KBM-7 (cell line): ENCODE results near the gene UNC13C.
"Not testable (repeated sequence)": the region's sequence is repeated elsewhere in the genome, so short reads cannot be mapped to it uniquely, and the experiment has no call there.

Experiments
- DNase-seq: peaks from one replicate; pipeline ENCODE4 v3.0.0-alpha.2; 2015
- in situ Hi-C: fragments of 300-500 bp; cut with MboI; formaldehyde crosslinking; loops from 2 replicates; pipeline ENCODE4 v1.14.3; 2020; ENCODE audit warnings: low sequenced_read_pairs, low pct_unique_long_range_greater_than_20kb, mixed read lengths

UNC13C gene

GRCh38 chr15:54364961-54365360 is 386.7 kb downstream of the UNC13C start:
- no peak for DNase-seq
- in situ Hi-C loops: no loop called here

DNA sequence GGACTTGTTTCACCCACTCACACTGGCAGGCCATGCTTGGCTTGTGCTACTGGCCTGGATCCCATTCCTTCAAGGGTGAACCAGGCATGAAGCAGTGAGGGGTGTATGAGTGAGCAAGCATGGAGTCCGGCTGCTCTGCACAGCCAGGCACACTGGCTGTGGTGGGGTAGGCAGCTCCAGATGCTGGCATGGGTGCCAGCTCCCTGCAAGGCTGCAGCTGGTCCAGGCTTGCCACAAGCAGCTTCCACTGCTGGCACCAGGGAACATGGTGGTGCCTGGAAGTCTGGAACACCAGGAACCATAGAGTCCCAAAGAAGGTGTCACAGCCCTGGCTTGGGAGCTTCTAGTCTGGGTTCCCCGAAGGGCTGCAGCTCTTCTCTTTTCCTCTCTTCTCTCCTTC is 395.1 kb downstream of the UNC13C start:
- in situ Hi-C loops: no loop called here
- no peak for DNase-seq

- DNase-seq: no peak
- in situ Hi-C loops: no loop called here
Measured at GRCh38 chr15:54374184-54374952, 396.1 kb downstream of the UNC13C start.

DNA sequence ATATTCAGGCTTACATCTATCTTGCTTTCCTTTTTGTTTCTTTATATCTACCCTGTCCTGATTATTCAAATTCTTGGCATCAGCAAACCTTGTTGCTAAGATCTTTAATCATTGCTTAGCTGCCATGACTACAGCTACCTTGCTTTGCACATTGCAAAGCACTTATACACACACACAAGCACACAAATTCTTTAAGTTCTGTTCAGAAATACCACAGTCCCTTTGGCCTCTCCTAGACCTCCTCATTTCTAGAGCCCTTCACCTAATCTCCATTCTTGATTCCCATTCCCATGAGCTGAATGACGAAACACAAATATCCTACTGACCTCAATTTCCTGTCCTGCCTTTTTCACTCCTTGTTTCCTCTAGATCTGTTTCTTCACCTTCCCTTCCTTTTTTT is 409.6 kb downstream of the UNC13C start:
- DNase-seq: no peak
- in situ Hi-C loops: no loop called here

DNA sequence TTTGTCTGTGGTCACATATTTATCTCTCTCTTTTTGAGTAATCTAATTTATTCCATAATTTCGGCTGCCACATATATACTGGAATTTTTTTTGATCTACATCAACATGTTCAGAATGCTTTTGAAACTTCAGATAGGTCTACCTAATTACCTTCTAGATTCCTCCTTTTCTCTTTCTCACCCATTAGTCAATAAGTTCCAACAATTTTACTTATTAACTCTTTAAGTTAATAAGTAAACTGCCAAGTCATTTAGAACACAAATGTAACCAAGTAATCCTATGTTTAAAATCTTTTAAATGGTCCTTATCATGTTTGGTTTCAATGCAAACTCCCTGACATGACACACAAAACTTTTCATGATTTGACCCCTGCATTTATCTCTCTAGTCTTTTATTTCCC is 410.5 kb downstream of the UNC13C start:
- in situ Hi-C loops: no loop called here
- no peak for DNase-seq

GRCh38 chr15:54410481-54410880 is 432.2 kb downstream of the UNC13C start:
- no peak for DNase-seq
- in situ Hi-C loops: no loop called here

- in situ Hi-C loops: no loop called here
- no peak for DNase-seq
Measured at GRCh38 chr15:54424171-54424570, 445.9 kb downstream of the UNC13C start.

DNA sequence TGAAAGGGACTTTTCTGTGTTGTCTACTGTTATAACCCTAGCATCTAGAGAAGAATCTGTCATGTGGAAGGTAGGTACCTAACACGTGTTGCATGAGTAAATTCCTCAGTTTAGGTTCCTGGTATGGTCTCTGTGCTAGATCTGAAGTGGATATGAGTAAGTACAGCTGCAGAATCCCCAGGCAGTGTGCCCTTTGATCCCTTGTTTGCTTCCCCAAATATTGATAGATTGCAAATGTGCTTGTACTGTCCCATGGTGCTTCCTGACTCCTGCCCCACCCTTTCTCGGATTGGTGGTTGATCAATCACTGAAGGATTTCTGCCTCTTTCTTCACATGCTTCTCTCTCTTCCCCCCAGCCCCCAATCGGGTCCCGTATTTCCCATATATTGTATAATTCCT is 450.4 kb downstream of the UNC13C start:
- in situ Hi-C loops: no loop called here
- no peak for DNase-seq

GRCh38 chr15:54450288-54450687 is 472.0 kb downstream of the UNC13C start:
- DNase-seq, in situ Hi-C loops: not testable (repeated sequence)

DNA sequence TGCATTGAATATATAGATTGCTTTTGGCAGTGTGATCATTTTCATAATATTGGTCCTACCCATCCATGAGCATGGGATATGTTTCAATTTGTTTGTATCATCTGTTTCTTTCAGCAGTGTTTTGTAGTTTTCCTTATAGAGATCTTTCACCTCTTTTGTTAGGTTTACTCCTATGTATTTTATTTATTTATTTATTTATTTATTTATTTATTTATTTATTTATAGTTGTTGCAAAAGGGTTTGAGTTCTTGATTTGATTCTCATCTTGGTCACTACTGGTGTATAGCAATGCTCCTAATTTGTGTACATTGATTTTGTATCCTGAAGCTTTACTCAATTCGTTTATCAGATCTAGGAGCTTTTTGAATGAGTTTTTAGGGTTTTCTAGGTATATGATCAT is 478.2 kb downstream of the UNC13C start:
- in situ Hi-C loops: no loop called here
- no peak for DNase-seq

DNA sequence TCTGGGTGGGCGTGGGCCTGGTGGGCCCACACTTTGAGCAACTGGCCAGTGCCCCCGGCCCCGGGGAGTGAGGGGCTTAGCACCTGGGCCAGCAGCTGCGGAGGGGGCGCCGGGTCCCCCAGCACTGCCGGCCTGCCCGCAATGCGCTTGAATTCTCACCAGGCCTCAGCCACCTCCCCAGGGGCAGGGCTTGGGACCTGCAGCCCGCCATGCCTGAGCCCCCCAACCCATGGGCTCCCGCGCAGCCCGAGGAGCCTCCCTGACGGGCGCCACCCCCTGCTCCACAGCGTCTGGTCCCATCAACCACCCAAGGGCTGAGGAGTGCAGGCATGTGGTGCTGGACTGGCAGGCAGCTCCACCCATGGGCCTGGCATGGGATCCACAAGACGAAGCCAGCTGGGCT is 484.3 kb downstream of the UNC13C start:
- in situ Hi-C loops: no loop called here
- DNase-seq: no peak

- in situ Hi-C loops: no loop called here
- DNase-seq: no peak
Measured at GRCh38 chr15:54481819-54482218, 503.6 kb downstream of the UNC13C start.

DNA sequence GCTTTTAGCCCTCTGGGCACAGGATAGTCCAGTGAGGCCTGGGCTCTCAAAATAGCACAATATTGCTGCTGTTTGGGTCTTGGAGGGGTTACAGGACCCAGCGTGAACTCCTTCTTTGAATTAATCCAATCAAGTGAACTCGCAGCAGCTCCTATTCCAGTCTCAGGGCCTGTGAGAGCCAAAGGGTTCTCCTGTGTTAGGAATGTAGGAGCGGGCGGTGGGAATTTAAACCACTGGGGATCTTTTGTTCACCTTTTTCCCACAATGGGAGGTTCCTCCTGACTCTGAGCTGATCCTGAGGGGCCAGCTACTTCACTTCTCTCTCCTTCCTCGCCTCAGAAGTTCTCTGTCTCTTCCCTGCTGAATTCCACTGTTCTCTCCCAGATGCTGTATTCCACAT is 504.0 kb downstream of the UNC13C start:
- in situ Hi-C loops: no loop called here
- DNase-seq: no peak

GRCh38 chr15:54500330-54500729 is 522.1 kb downstream of the UNC13C start:
- DNase-seq: no peak
- in situ Hi-C loops: no loop called here

DNA sequence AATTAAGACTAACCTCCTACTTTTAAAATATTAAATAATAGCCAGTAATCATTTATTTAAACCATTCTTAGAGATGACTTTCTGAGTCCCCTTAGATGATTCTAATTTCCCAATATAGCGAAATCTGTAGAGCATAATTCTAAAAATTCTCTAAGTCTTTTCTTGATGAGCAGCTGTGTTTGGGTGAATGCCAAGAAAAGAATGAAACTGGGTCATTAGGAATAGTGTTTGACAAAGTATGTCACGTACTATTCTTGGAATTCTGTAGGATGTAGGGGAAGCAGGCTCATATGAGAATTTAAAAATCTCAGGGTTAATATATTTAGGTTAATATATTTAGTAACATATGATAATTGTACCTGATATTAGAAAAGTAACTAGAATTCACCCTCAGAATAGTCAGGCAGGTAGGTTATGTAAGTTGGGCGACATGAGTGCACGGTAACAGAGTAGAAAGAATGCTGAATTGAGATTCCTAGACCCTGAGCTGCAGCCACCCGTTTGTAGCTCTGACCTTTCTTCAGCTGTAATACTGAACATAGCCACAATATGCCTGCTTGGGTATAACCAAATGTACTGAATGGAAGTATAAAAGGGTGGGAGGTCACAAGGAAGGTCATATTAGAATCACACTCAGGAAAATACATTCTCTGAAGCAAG is 524.3 kb downstream of the UNC13C start:
- in situ Hi-C loops: no loop called here

DNA sequence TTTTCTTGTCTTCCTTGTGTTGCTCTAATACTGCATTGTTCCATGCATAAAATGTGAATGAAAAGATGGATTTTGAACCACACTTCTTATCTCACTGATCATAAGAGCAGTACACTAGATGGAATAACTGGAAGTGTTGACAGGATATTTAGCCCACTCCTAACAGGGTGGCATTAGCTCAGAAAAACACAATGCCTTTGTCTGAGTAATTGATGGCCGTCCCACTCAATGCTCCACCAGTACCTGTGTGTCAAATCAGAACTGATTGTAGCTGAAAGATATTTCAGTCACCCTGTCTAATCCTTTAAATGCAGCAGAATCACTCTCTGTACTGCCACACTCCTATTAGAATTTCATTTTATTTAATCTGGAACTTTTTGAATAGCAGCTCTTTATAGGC is 526.5 kb downstream of the UNC13C start:
- in situ Hi-C loops: no loop called here
- no peak for DNase-seq

More for the DNA sequence above, 524.3 kb downstream of the UNC13C start:
- DNase-seq: no peak

DNA sequence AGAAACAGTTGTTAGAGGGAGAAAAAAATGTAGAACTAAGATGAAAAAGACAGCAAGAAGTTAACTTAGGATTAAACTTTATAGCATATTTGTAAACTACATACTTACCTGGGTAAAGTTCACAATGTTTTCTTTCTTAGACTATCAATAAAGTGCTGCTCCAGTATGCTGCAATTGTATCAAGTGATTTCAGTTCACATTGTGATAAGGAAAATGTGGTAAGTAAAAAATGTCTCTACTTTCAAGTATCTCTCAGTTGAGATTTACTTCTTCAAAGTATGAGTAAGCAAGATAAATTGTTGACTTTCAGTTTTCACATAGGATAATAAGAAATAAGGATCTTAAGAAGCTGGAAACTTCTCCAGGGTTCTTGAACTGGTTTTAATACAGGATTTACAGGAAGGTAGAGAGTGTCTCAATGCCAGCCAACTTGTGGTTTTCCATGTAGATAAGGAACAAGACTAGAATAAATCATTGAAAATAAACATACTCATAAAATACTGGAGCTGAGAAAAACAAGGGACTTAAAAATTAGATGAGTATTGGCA is 528.8 kb downstream of the UNC13C start:
- no peak for DNase-seq
- in situ Hi-C loops: no loop called here

GRCh38 chr15:54514601-54515000 is 536.4 kb downstream of the UNC13C start:
- in situ Hi-C loops: no loop called here
- no peak for DNase-seq

DNA sequence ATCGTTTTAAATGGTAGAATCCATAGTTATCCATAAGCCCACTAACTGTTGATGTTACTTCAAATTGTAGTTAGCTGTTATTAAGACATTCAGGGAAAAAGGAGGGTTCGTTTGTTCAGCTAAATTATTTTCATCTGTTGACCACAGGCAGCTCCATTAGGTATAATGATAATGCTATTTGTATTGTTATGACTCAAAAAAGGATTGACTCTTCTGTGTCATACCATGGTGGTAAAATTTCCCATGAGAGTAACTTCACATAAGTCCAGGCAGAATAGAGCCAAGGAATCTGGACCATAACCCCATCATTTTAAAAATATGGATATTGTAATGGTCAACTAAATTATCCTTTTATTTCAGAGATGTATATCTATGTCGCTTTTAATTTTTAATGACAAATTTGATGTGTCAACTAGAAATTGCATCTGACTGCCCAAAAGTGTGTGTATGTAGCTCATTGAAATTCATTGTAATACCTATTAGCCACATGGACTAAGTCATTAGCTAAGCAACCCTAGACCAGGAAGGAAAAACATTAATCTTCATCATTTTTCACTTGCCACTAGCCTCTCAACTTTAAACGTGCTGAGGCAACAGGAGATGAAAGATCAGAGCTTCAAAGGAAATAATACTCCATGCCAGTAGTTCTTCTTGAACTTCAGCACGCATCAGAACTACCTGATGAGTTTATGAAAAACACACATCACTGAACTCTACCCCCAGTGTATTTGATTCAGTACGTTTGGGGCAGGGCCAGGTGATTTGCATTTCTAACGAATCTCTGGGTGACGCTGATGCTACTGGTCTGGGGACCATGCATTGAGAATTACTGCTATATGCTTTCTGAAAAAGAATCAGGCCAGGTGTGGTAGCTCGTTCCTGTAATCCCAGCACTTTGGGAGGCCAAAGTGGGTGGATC is 537.7 kb downstream of the UNC13C start:
- DNase-seq: no peak
- in situ Hi-C loops: no loop called here

DNA sequence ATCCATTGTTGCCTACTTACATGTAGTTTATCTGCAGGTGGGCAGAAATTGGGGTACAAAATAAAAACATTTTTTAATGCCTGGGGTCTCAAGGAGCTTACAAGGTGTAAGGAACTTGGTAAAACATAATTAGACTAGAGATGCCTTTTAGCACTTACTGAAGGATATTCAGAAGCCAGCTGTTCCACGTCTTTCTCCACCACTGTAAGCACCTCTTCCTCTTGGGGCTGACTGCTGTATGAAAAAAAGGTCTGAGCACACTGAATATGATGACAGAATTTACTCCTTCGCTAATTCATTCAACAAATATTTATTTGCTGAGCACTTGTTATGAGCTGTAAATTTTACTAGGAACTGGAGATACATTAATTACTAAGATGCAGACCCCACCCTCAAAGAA is 539.1 kb downstream of the UNC13C start:
- DNase-seq: no peak
- in situ Hi-C loops: no loop called here
